Measurements from ENCODE around the gene SYNE3. TPM values are rescaled to one million over a fixed set of nuclear protein-coding genes. Genes with fewer than 3 reads are reported as not detected.

The SYNE3 gene
- total RNA-seq, 4 donors from 2014 or later: 14.4 to 18.7 (median 16.6) TPM

DNA sequence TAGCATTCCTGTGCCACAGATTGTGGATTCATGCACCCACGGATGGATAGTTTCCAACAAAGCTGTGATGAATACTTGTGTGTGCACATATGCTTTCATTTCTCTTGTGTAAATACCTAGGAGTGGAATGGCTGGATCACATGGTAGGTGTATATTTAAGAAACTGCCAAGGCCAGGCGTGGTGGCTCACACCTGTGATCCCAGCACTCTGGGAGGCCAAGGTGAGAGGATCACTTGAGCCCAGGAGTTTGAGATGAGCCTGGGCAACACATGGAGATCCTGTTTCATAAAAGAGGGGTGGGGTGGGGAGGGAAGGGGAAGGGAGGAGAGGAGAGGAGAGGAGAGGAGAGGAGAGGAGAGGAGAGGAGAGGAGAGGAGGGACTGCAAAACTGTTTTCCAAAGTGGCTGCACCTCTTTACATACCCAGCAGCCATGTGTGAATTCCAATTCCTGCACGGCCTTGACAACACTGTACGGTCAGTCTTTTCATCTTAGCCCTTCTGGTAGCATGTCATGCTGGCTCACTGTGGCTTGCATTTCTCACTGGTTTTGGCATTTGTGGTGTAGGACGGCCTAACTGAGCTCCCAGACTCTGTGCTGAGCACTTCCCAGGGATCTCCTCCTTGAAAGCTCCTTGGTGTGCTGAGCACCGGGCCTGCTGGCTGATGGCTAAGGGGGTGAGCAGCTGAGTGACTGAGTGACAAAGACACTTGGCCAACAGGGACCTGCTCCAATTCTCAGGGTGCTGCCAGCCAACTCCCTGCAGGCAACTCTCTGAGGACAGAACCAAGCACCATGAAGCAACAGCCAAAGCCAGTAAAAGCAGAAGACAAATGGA is 27.9 kb downstream of the SYNE3 start:
- H3K4me1 ChIP-seq: peaks cover 37 to 70% (median 62%) of the 10 kb centered on the region in 4 donors
- H3K27me3 ChIP-seq: peaks cover 0 to 4% (median 0%) of the 10 kb centered on the region in 4 donors
- H3K4me3 ChIP-seq: no peak overlapping the region
- TF ChIP-seq POLR2AphosphoS5 (IDR thresholded peaks at IDR 0.05) (no peak), POLR2A (IDR thresholded peaks at IDR 0.05; ENCODE audit: low read depth) (no peak), EP300 (IDR thresholded peaks at IDR 0.05) (no peak)
- TF ChIP-seq, protein P1, sequence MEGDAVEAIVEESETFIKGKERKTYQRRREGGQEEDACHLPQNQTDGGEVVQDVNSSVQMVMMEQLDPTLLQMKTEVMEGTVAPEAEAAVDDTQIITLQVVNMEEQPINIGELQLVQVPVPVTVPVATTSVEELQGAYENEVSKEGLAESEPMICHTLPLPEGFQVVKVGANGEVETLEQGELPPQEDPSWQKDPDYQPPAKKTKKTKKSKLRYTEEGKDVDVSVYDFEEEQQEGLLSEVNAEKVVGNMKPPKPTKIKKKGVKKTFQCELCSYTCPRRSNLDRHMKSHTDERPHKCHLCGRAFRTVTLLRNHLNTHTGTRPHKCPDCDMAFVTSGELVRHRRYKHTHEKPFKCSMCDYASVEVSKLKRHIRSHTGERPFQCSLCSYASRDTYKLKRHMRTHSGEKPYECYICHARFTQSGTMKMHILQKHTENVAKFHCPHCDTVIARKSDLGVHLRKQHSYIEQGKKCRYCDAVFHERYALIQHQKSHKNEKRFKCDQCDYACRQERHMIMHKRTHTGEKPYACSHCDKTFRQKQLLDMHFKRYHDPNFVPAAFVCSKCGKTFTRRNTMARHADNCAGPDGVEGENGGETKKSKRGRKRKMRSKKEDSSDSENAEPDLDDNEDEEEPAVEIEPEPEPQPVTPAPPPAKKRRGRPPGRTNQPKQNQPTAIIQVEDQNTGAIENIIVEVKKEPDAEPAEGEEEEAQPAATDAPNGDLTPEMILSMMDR (IDR thresholded peaks at IDR 0.05): no peak
- intact Hi-C loops (cut with DNase I): no loop called here
- no peaks in the 10 kb centered on the region for H3K9me3 ChIP-seq
- no peak for DNase-seq (ENCODE audit: extremely low spot score)
- no peaks in the 10 kb centered on the region for H3K36me3 ChIP-seq
- 74% methylated on average over 5 of the region's 6 CpGs for WGBS
- H3K27ac ChIP-seq (replicated peaks in 1 of 4): peak overlapping the region; percentile 32 to 57 (median 44)

DNA sequence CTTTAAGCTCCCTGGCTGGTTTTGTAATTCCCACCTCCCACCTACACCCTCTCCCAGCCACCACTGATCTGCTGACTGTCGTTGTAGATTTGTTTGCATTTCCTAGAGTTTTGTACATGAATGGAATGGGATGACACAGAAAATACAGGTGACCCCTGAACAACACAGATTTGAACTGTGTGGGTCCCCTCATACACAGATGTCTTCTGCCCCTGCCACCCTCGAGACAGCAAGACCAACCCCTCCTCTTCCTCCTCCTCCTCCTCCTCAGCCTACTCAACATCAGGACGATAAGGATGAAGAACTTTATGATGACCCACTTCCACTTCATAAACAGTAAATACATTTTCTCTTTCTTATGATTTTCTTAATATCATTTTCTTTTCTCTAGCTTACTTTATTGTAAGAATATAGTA is 28.8 kb downstream of the SYNE3 start:
- intact Hi-C loops (cut with DNase I): no loop called here
- WGBS: 72% methylated on average over 3 of the region's 3 CpGs

DNA sequence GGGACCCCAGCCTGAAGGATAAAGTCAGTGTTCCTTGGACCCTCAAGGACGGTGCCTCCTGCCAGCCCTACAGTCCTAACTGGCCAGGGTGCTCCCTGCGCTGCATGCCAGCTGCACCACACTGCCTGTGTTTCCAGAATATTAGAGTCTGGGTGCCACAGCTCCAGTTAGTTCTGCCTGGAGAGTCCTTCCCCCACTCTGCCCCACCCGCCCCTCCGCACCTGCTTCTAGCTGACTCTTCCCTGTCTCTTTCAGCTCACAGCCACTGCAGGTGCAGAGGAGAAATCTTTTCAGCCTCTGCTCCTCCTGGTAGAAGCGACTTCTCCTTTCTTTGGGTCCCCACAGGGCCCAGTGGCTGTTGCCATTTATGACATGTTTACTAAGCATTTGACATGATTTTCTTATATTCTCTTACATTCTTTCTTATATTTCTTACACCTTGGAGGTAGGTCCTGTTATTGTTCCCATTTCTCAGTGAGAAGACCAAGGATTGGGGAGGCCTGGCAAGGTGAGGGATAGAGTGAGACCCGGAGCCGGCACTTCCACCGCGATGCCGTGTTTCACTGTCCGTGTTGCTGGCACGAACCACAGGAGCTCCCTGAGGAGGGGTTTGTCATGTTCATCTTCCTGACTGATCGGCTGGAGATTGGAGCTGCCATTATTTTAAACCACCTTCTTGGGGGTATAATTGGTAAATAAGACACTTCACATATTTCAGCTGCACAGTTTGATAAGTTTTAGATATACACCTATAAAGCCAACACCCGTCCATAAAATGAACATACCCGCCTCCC is 29.4 kb downstream of the SYNE3 start:
- no peaks in the 10 kb centered on the region for H3K9me3 ChIP-seq
- TF ChIP-seq, protein P1 (IDR thresholded peaks at IDR 0.05): no peak
- TF ChIP-seq EP300 (IDR thresholded peaks at IDR 0.05) (no peak), POLR2A (IDR thresholded peaks at IDR 0.05; ENCODE audit: low read depth) (no peak), POLR2AphosphoS5 (IDR thresholded peaks at IDR 0.05) (no peak)
- intact Hi-C loops (cut with DNase I): no loop called here
- no peaks in the 10 kb centered on the region for H3K36me3 ChIP-seq
- no peak overlapping the region for H3K4me3 ChIP-seq
- H3K4me1 ChIP-seq: peaks cover 50 to 85% (median 76%) of the 10 kb centered on the region in 4 donors
- DNase-seq (ENCODE audit: extremely low spot score): no peak
- no peak overlapping the region for H3K27ac ChIP-seq (replicated peaks in 1 of 4)
- H3K27me3 ChIP-seq: peaks cover 0 to 4% (median 0%) of the 10 kb centered on the region in 4 donors
- 93% methylated on average over 15 of the region's 15 CpGs for WGBS

More for the DNA sequence above, 28.8 kb downstream of the SYNE3 start:
- H3K36me3 ChIP-seq: no peaks in the 10 kb centered on the region
- H3K9me3 ChIP-seq: no peaks in the 10 kb centered on the region
- H3K4me1 ChIP-seq: peaks cover 46 to 79% (median 71%) of the 10 kb centered on the region in 4 donors
- DNase-seq (ENCODE audit: extremely low spot score): no peak
- H3K27ac ChIP-seq (replicated peaks in 1 of 4): no peak overlapping the region
- no peak overlapping the region for H3K4me3 ChIP-seq
- peaks cover 0 to 4% (median 0%) of the 10 kb centered on the region in 4 donors for H3K27me3 ChIP-seq
- TF ChIP-seq EP300 (IDR thresholded peaks at IDR 0.05): no peak
- TF ChIP-seq POLR2AphosphoS5 (IDR thresholded peaks at IDR 0.05): no peak
- TF ChIP-seq POLR2A (IDR thresholded peaks at IDR 0.05; ENCODE audit: low read depth): no peak
- TF ChIP-seq, protein P1 (IDR thresholded peaks at IDR 0.05): no peak

DNA sequence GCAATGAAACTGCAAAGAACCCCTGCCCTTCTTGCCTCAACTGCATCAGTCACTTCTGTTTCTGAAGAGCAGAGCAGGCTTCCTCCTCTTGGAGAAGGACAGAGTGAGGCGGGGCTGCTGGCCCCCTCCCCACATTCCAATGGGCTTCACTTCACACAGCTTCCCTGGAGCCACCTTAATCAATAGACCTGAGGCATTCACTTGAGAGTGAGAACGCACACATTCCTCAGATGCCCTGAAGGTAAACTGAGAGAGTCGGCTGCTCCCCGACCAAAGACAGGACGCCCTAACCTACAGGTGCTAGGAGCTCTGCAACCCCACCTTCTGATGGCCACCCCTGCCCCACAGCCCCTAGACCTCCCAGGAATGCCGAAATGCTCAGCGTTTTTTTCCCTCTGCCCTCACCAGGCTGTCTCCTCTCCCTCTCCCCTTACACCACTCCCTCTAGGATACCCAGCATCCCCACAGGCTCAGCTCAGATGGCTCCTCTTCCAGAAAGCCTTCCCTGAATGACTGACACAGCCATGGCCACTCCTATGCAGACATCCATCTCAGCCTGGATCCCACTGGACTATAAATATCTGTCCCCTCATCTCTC is 31.1 kb downstream of the SYNE3 start:
- no peaks in the 10 kb centered on the region for H3K36me3 ChIP-seq
- H3K4me1 ChIP-seq: peaks cover 47 to 90% (median 82%) of the 10 kb centered on the region in 4 donors

More for the DNA sequence above, 31.1 kb downstream of the SYNE3 start:
- Histone ChIP-seq H3K4me3 (no peak overlapping the region), H3K27me3 (peaks cover 0 to 4% (median 0%) of the 10 kb centered on the region in 4 donors), H3K9me3 (no peaks in the 10 kb centered on the region), H3K27ac (replicated peaks in 1 of 4) (peak overlapping the region in 3 of 4 donors; percentile 2 to 7 (median 3))
- WGBS: 88% methylated on average over 7 of the region's 7 CpGs
- DNase-seq (ENCODE audit: extremely low spot score): no peak
- intact Hi-C loops (cut with DNase I): no loop called here
- TF ChIP-seq, protein P1 (IDR thresholded peaks at IDR 0.05): no peak
- TF ChIP-seq POLR2AphosphoS5 (IDR thresholded peaks at IDR 0.05) (no peak), POLR2A (IDR thresholded peaks at IDR 0.05; ENCODE audit: low read depth) (no peak), EP300 (IDR thresholded peaks at IDR 0.05) (no peak)
